ENCODE measurements around the gene OSTM1.
"Not testable (repeated sequence)": the region's sequence is repeated elsewhere in the genome, so short reads cannot be mapped to it uniquely, and the experiment has no call there.

Gene OSTM1

GRCh38 chr6:108016283-108016682 lies 58.3 kb downstream of the OSTM1 start:
- ATAC-seq; H3K4me3 Mint-ChIP-seq; H3K27me3 Mint-ChIP-seq; H3K4me1 Mint-ChIP-seq; DNase-seq; H3K36me3 Mint-ChIP-seq (ENCODE audit: low read depth); H3K9me3 Mint-ChIP-seq; H3K27ac Mint-ChIP-seq: not testable (repeated sequence)

- DNase-seq, result no peak
- Mint-ChIP-seq H3K27me3 (no peaks in the 10 kb centered on the region), H3K4me3 (no peak overlapping the region), H3K4me1 (no peaks in the 10 kb centered on the region), H3K27ac (no peak overlapping the region), H3K36me3 (ENCODE audit: low read depth) (peaks cover 5% of the 10 kb centered on the region), H3K9me3 (peaks cover 15% of the 10 kb centered on the region)
- no peak for ATAC-seq
Observed at GRCh38 chr6:108013787-108014439, 60.6 kb downstream of the OSTM1 start.

- peaks cover 5% of the 10 kb centered on the region for H3K36me3 Mint-ChIP-seq (ENCODE audit: low read depth)
- H3K4me3 Mint-ChIP-seq, result no peak overlapping the region
- no peaks in the 10 kb centered on the region for H3K4me1 Mint-ChIP-seq
- no peaks in the 10 kb centered on the region for H3K27me3 Mint-ChIP-seq
- ATAC-seq (no peak), DNase-seq (no peak)
- no peak overlapping the region for H3K27ac Mint-ChIP-seq
- peaks cover 11% of the 10 kb centered on the region for H3K9me3 Mint-ChIP-seq
Observed at GRCh38 chr6:108009894-108010293, 64.6 kb downstream of the OSTM1 start.

GRCh38 chr6:108009258-108009657 lies 65.3 kb downstream of the OSTM1 start:
- not testable (repeated sequence) for H3K27ac Mint-ChIP-seq; H3K4me3 Mint-ChIP-seq; ATAC-seq; H3K36me3 Mint-ChIP-seq (ENCODE audit: low read depth); H3K27me3 Mint-ChIP-seq; DNase-seq; H3K4me1 Mint-ChIP-seq
- H3K9me3 Mint-ChIP-seq, result peaks cover 11% of the 10 kb centered on the region

GRCh38 chr6:108008363-108008762 lies 66.2 kb downstream of the OSTM1 start:
- no peak for ATAC-seq
- Mint-ChIP-seq H3K4me3 (no peak overlapping the region), H3K27ac (no peak overlapping the region), H3K27me3 (no peaks in the 10 kb centered on the region), H3K9me3 (peaks cover 11% of the 10 kb centered on the region), H3K4me1 (no peaks in the 10 kb centered on the region), H3K36me3 (ENCODE audit: low read depth) (peaks cover 3% of the 10 kb centered on the region)
- no peak for DNase-seq

- no peaks in the 10 kb centered on the region for H3K27me3 Mint-ChIP-seq
- H3K9me3 Mint-ChIP-seq, result peaks cover 11% of the 10 kb centered on the region
- peaks cover 3% of the 10 kb centered on the region for H3K36me3 Mint-ChIP-seq (ENCODE audit: low read depth)
- no peak overlapping the region for H3K4me3 Mint-ChIP-seq
- H3K27ac Mint-ChIP-seq, result no peak overlapping the region
- H3K4me1 Mint-ChIP-seq, result no peaks in the 10 kb centered on the region
- no peak for ATAC-seq
- no peak for DNase-seq
Observed at GRCh38 chr6:108005961-108006360, 68.6 kb downstream of the OSTM1 start.

GRCh38 chr6:108004861-108005260 lies 69.7 kb downstream of the OSTM1 start:
- Mint-ChIP-seq H3K4me3 (no peak overlapping the region), H3K9me3 (peaks cover 11% of the 10 kb centered on the region), H3K27ac (no peak overlapping the region), H3K36me3 (ENCODE audit: low read depth) (peaks cover 3% of the 10 kb centered on the region), H3K27me3 (no peaks in the 10 kb centered on the region), H3K4me1 (no peaks in the 10 kb centered on the region)
- DNase-seq, result no peak
- no peak for ATAC-seq

- Mint-ChIP-seq H3K27me3 (no peaks in the 10 kb centered on the region), H3K36me3 (ENCODE audit: low read depth) (no peaks in the 10 kb centered on the region), H3K27ac (no peak overlapping the region), H3K9me3 (peaks cover 2% of the 10 kb centered on the region), H3K4me1 (no peaks in the 10 kb centered on the region), H3K4me3 (no peak overlapping the region)
- ATAC-seq, result no peak
- DNase-seq, result no peak
Observed at GRCh38 chr6:108002365-108003221, 71.9 kb downstream of the OSTM1 start.

- Mint-ChIP-seq H3K4me3 (no peak overlapping the region), H3K27ac (no peak overlapping the region), H3K9me3 (no peaks in the 10 kb centered on the region), H3K27me3 (no peaks in the 10 kb centered on the region), H3K4me1 (no peaks in the 10 kb centered on the region), H3K36me3 (ENCODE audit: low read depth) (no peaks in the 10 kb centered on the region)
- ATAC-seq (no peak), DNase-seq (no peak)
Observed at GRCh38 chr6:108001696-108002231, 72.8 kb downstream of the OSTM1 start.

- not testable (repeated sequence) for H3K4me1 Mint-ChIP-seq; H3K27me3 Mint-ChIP-seq; H3K4me3 Mint-ChIP-seq; ATAC-seq; H3K9me3 Mint-ChIP-seq; DNase-seq; H3K36me3 Mint-ChIP-seq (ENCODE audit: low read depth); H3K27ac Mint-ChIP-seq
Observed at GRCh38 chr6:108000259-108000658, 74.3 kb downstream of the OSTM1 start.

- ATAC-seq (no peak), DNase-seq (no peak)
- Mint-ChIP-seq H3K27me3 (no peaks in the 10 kb centered on the region), H3K36me3 (ENCODE audit: low read depth) (no peaks in the 10 kb centered on the region), H3K27ac (no peak overlapping the region), H3K9me3 (no peaks in the 10 kb centered on the region), H3K4me3 (no peak overlapping the region), H3K4me1 (no peaks in the 10 kb centered on the region)
Observed at GRCh38 chr6:107999341-107999740, 75.2 kb downstream of the OSTM1 start.

GRCh38 chr6:107991772-107992550 lies 82.6 kb downstream of the OSTM1 start:
- peaks cover 6% of the 10 kb centered on the region for H3K4me1 Mint-ChIP-seq
- H3K27me3 Mint-ChIP-seq, result no peaks in the 10 kb centered on the region
- no peak overlapping the region for H3K27ac Mint-ChIP-seq
- ATAC-seq, result no peak
- no peak for DNase-seq
- H3K9me3 Mint-ChIP-seq, result no peaks in the 10 kb centered on the region
- no peaks in the 10 kb centered on the region for H3K36me3 Mint-ChIP-seq (ENCODE audit: low read depth)
- no peak overlapping the region for H3K4me3 Mint-ChIP-seq
